Epithelial cell of esophagus (primary cell): Measurements from ENCODE around the gene TFCP2.

Experiments
- DNase-seq: peaks from one replicate; pipeline ENCODE4 v3.0.0; 2010; ENCODE audit warnings: low read depth
- H3K4me3 ChIP-seq: 2 replicates; pipeline ENCODE4 v1.5.1; 2011; ENCODE audit warnings: mild to moderate bottlenecking, low read length, control low read depth
- CTCF ChIP-seq: IDR thresholded peaks from 2 replicates; pipeline ENCODE4 v1.5.1; 2011; ENCODE audit warnings: low read depth, mild to moderate bottlenecking, low read length, control low read depth, inconsistent platforms; ENCODE audit not compliant: insufficient read depth; ENCODE audit errors: missing control alignments

The TFCP2 gene

GRCh38 chr12:51115533-51115932, 57.4 kb downstream of the TFCP2 start:
- no peak for TF ChIP-seq CTCF
- H3K4me3 ChIP-seq: no peak overlapping the region
- no peak for DNase-seq

DNA sequence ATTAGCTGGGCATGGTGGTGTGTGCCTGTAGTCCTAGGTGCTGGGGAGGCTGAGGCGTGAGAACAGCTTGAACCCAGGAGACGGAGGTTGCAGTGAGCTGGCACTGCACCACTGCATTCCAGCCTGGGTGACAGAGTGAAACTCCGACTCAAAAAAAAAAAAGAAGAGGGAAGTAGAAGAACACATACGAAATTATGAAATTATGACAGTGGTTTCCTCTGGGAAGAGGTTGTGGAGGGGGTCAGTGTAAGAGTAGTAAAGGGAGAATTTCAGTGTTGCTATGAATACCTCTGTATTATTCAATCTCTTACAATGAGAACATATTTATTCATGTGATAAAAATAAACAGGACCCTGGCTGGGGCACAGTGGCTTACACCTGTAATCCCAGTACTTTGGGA, 64.8 kb downstream of the TFCP2 start:
- DNase-seq: no peak
- no peak overlapping the region for H3K4me3 ChIP-seq
- no peak for TF ChIP-seq CTCF

- no peak for DNase-seq
- no peak overlapping the region for H3K4me3 ChIP-seq
- no peak for TF ChIP-seq CTCF
Observed at GRCh38 chr12:51103977-51104376, 69.0 kb downstream of the TFCP2 start.

DNA sequence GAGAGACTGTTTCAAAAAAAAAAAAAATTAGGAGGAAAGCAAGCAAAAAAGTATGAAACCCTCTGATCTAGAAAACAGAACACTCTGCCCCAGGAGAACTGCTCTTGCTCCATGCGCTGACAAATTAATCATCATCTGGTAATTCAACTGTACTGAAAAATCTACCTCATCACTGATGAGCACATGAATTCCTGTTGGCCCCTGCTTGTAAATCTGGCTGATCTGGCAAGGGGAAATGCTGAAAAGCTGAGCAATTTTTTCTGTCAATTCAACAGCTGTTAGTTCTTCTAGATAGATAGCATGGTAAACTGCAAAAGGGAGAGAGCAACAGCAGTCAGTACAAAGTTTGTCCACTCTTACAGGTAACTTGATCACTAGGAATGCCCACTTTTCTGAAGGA, 74.3 kb downstream of the TFCP2 start:
- DNase-seq: peak; percentile 31
- H3K4me3 ChIP-seq: no peak overlapping the region
- TF ChIP-seq CTCF: no peak

DNA sequence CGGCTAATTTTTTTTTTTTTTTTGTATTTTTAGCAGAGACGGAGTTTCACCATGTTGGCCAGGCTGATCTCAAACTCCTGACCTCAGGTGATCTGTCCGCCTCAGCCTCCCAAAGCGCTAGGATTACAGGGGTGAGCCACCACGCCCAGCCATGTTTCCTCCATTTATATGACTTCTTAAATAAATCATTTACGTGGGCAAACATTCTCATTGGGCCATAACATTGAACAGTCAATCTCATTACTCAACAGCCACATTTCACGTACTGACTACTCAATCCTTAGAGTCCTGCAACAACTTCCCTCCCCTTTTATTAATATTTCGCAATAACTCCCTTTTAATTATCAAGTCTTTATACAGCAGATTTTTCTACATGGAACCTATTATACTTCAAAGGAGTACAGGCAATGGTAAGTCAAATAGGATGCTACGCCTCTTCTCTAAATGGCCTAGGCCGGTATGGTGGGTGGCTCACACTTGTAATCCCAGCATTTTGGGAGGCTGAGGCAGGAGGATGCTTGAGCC, 82.2 kb downstream of the TFCP2 start:
- no peak for TF ChIP-seq CTCF
- no peak for DNase-seq
- H3K4me3 ChIP-seq: no peak overlapping the region

- DNase-seq: no peak
- no peak for TF ChIP-seq CTCF
- no peak overlapping the region for H3K4me3 ChIP-seq
Observed at GRCh38 chr12:51087818-51088217, 85.1 kb downstream of the TFCP2 start.

DNA sequence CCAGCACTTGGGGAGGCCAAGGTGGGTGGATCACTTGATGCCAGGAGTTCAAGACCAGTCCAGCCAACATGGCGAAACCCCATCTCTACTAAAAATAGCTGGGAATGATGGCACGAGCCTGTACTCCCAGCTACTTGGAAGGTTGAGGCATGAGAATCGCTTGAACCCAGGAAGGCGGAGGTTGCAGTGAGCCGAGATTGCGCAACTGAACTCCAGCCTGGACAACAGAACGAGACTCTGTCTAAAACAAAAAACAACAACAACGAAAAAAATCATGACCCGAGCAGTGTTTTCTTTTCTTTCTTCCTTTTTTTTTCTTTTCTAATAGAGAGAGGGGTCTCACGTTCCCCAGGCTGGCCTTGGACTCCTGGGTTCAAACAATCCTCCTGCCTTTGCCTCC, 86.0 kb downstream of the TFCP2 start:
- no peak for TF ChIP-seq CTCF
- no peak for DNase-seq
- H3K4me3 ChIP-seq: no peak overlapping the region
